HepG2 (cell line): ENCODE results near the gene ENO3. TPM values are rescaled to one million over a fixed set of nuclear protein-coding genes. Genes with fewer than 3 reads are reported as not detected.

Experiments
- ARNT2 ChIP-seq: sonication (generic); formaldehyde crosslinking; IDR thresholded peaks from 2 replicates; pipeline ENCODE4 v1.8.0; 2022; ENCODE audit warnings: mild to moderate bottlenecking, low read depth, missing genetic modification reagents, moderate library complexity
- CAMTA2 ChIP-seq: sonication (generic); formaldehyde crosslinking; IDR thresholded peaks from 2 replicates; pipeline ENCODE4 v1.4.0; 2020; ENCODE audit warnings: mild to moderate bottlenecking, missing genetic modification reagents, borderline replicate concordance
- GFI1 ChIP-seq: sonication (generic); formaldehyde crosslinking; IDR thresholded peaks from 2 replicates; pipeline ENCODE4 v1.5.0; 2020; ENCODE audit warnings: missing genetic modification reagents, mild to moderate bottlenecking, borderline replicate concordance
- HDAC1 ChIP-seq: sonication (generic); formaldehyde crosslinking; IDR thresholded peaks from 2 replicates; pipeline ENCODE4 v1.5.1; 2020; ENCODE audit warnings: mild to moderate bottlenecking, missing genetic modification reagents
- HOXA5 ChIP-seq: sonication (generic); formaldehyde crosslinking; IDR thresholded peaks from 2 replicates; pipeline ENCODE4 v1.4.0; 2020; ENCODE audit warnings: missing genetic modification reagents
- HOXD1 ChIP-seq: sonication (generic); formaldehyde crosslinking; IDR thresholded peaks from 2 replicates; pipeline ENCODE4 v1.5.0; 2020; ENCODE audit warnings: missing genetic modification reagents
- PITX1 ChIP-seq: sonication (generic); formaldehyde crosslinking; IDR thresholded peaks from 2 replicates; pipeline ENCODE4 v1.5.1; 2020; ENCODE audit warnings: mild to moderate bottlenecking, missing genetic modification reagents
- RBM39 ChIP-seq: fragments of 200-400 bp; formaldehyde crosslinking; IDR thresholded peaks from one replicate; pipeline ENCODE4 v1.6.1; 2018; ENCODE audit warnings: antibody characterized with exemption, mild to moderate bottlenecking, low read depth, low read length; ENCODE audit not compliant: poor library complexity, severe bottlenecking
- SMARCC2 ChIP-seq: fragments of 450-650 bp; IDR thresholded peaks from 2 replicates; pipeline ENCODE4 v1.6.1; 2017; ENCODE audit warnings: antibody characterized with exemption, mild to moderate bottlenecking
- TCF12 ChIP-seq, 2 experiments: fragments of 450-650 bp in 1 of 2; sonication (generic) in 1 of 2; formaldehyde crosslinking in 1 of 2; IDR thresholded peaks; 2 replicates each; pipeline versions ENCODE4 v1.6.1 to v1.8.0; 2017 to 2022; ENCODE audit warnings: antibody characterized with exemption in 1 of 2, mild to moderate bottlenecking in 1 of 2, missing genetic modification reagents in 1 of 2, moderate library complexity in 1 of 2
- THYN1 ChIP-seq: sonication (generic); formaldehyde crosslinking; IDR thresholded peaks from 2 replicates; pipeline ENCODE4 v1.8.1; 2023; ENCODE audit warnings: low read depth, mild to moderate bottlenecking, moderate library complexity, missing genetic modification reagents, borderline replicate concordance
- ZNF747 ChIP-seq: sonication (generic); formaldehyde crosslinking; IDR thresholded peaks from 2 replicates; pipeline ENCODE4 v1.8.1; 2023; ENCODE audit warnings: missing genetic modification reagents, mild to moderate bottlenecking, borderline replicate concordance
- polyA plus RNA-seq, 8 experiments: library from polyadenylated mRNA; depleted of rRNA in 3 of 8; stranded (reverse) in 7 of 8; unstranded in 1 of 8; fragments of >200 nt; fragmentation: Illumina TruSeq in 4 of 8; extraction: Trizol in 4 of 8; gene quantifications; 2 replicates each; pipeline versions ENCODE4 v1.2.1 to v1.2.3, GENCODE V29; 2011 to 2016; ENCODE audit warnings: low read depth in 4 of 8, missing spikeins in 1 of 8, mixed read lengths in 1 of 8; ENCODE audit not compliant: insufficient read depth in 1 of 8
- total RNA-seq, 5 experiments: library from RNA; depleted of rRNA; stranded (reverse); fragments of >200 nt; fragmentation: Illumina TruSeq; extraction: Trizol; gene quantifications; 2 replicates each; pipeline ENCODE4 v1.2.3, GENCODE V29; 2016; ENCODE audit warnings: low read depth in 1 of 5
- TF ChIP-seq, protein P1 (sequence below), 2 experiments: sonication (generic) in 1 of 2; formaldehyde crosslinking in 1 of 2; IDR thresholded peaks; 2 replicates each; pipeline versions ENCODE4 v1.6.1 to v1.9.0; 2014 to 2022; ENCODE audit warnings: antibody characterized with exemption in 1 of 2, borderline replicate concordance in 1 of 2, inconsistent platforms in 1 of 2, low read depth in 1 of 2, missing genetic modification reagents in 1 of 2
- TF ChIP-seq, protein P2 (sequence below): sonication (generic); formaldehyde crosslinking; IDR thresholded peaks from 2 replicates; pipeline ENCODE4 v1.4.0; 2020; ENCODE audit warnings: mild to moderate bottlenecking, missing genetic modification reagents
- TF ChIP-seq, protein P3 (sequence below): sonication (generic); formaldehyde crosslinking; IDR thresholded peaks from 2 replicates; pipeline ENCODE4 v1.8.1; 2023; ENCODE audit warnings: missing genetic modification reagents, mild to moderate bottlenecking, borderline replicate concordance
- TF ChIP-seq, protein P4 (sequence below): sonication (generic); formaldehyde crosslinking; IDR thresholded peaks from 2 replicates; pipeline ENCODE4 v1.4.0; 2020; ENCODE audit warnings: low read depth, mild to moderate bottlenecking, missing genetic modification reagents
- TF ChIP-seq, protein P5 (sequence below): sonication (generic); formaldehyde crosslinking; IDR thresholded peaks from 2 replicates; pipeline ENCODE4 v1.5.1; 2020; ENCODE audit warnings: mild to moderate bottlenecking, moderate library complexity, missing genetic modification reagents

The ENO3 gene
- total and polyA plus RNA-seq, 2 of the 13 experiments (the other 11 are each of a cell fraction or from before 2014, with no cell fraction given), result 59.8 to 69.8 TPM

DNA sequence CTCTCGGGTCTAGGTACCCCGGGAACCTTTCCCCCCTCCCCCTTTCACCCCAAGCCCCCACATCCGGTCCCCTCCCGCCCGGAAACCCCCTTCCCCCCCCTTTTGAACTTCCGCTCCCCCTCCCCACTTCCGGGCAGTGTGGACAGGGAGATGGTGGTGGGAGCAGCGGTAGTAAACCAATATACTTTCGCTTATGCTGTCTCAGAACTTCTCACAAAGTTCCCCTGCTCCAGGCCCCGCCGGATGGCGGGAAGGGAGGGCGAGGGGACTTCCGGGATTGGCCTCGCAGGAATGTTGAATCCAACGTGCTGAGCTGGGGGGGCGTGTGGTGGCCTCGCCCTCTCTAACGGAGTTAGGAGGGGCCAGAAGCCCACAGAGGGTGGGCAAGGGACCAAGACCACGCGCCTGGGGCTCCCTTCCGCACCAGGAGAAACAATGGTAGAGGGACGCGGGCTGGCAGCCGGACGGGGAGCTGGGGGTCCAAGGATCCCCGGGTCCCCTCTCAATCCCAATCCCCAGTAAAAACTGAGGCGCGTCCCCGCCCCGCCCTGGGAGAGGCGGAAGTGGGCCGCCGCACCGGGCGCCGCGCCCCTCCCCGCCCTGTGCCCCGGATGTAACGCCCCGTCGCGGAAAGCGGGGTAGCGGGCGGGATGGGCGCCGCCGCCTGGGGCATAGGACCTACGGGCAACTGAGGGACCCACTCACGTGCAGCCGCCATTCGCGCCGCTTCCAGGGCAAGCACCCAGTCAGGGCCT lies 3.3 kb upstream of the ENO3 start (continued):
- TF ChIP-seq, protein P1, sequence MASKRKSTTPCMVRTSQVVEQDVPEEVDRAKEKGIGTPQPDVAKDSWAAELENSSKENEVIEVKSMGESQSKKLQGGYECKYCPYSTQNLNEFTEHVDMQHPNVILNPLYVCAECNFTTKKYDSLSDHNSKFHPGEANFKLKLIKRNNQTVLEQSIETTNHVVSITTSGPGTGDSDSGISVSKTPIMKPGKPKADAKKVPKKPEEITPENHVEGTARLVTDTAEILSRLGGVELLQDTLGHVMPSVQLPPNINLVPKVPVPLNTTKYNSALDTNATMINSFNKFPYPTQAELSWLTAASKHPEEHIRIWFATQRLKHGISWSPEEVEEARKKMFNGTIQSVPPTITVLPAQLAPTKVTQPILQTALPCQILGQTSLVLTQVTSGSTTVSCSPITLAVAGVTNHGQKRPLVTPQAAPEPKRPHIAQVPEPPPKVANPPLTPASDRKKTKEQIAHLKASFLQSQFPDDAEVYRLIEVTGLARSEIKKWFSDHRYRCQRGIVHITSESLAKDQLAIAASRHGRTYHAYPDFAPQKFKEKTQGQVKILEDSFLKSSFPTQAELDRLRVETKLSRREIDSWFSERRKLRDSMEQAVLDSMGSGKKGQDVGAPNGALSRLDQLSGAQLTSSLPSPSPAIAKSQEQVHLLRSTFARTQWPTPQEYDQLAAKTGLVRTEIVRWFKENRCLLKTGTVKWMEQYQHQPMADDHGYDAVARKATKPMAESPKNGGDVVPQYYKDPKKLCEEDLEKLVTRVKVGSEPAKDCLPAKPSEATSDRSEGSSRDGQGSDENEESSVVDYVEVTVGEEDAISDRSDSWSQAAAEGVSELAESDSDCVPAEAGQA (IDR thresholded peaks at IDR 0.05; ENCODE audit: low read depth), result no peak
- TF ChIP-seq, protein P1 (CRISPR knock-in tag; IDR thresholded peaks at IDR 0.05; ENCODE audit: borderline replicate concordance), result peak; percentile 28; the same call in 1 of the 2 replicates
- peak; percentile 32; the same call in 1 of the 2 replicates for TF ChIP-seq ARNT2 (CRISPR knock-in tag)
- no peak; the same call in 1 of the 2 replicates for TF ChIP-seq HOXA5
- TF ChIP-seq RBM39, result peak; percentile 70
- TF ChIP-seq PITX1 (CRISPR knock-in tag), result 0 out of 2 replicates have a peak, but pooled peaks have one; percentile 15
- TF ChIP-seq, protein P2, sequence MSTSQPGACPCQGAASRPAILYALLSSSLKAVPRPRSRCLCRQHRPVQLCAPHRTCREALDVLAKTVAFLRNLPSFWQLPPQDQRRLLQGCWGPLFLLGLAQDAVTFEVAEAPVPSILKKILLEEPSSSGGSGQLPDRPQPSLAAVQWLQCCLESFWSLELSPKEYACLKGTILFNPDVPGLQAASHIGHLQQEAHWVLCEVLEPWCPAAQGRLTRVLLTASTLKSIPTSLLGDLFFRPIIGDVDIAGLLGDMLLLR, result no peak
- 0 out of 2 replicates have a peak, but pooled peaks have one; percentile 22 for TF ChIP-seq CAMTA2 (CRISPR knock-in tag)
- no peak for TF ChIP-seq SMARCC2
- TF ChIP-seq, protein P3, sequence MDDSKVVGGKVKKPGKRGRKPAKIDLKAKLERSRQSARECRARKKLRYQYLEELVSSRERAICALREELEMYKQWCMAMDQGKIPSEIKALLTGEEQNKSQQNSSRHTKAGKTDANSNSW, result 0 out of 2 replicates have a peak, but pooled peaks have one; percentile 17
- TF ChIP-seq TCF12 (IDR thresholded peaks at IDR 0.05), result no peak
- TF ChIP-seq TCF12 (CRISPR knock-in tag; IDR thresholded peaks at IDR 0.05), result 0 out of 2 replicates have a peak, but pooled peaks have one; percentile 24
- TF ChIP-seq, protein P4, sequence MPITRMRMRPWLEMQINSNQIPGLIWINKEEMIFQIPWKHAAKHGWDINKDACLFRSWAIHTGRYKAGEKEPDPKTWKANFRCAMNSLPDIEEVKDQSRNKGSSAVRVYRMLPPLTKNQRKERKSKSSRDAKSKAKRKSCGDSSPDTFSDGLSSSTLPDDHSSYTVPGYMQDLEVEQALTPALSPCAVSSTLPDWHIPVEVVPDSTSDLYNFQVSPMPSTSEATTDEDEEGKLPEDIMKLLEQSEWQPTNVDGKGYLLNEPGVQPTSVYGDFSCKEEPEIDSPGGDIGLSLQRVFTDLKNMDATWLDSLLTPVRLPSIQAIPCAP (CRISPR knock-in tag), result no peak
- peak; percentile 60; the same call in 1 of the 2 replicates for TF ChIP-seq HOXD1 (CRISPR knock-in tag)
- TF ChIP-seq GFI1 (CRISPR knock-in tag), result 0 out of 2 replicates have a peak, but pooled peaks have one; percentile 10
- TF ChIP-seq ZNF747 (CRISPR knock-in tag), result 0 out of 2 replicates have a peak, but pooled peaks have one; percentile 41
- TF ChIP-seq HDAC1 (CRISPR knock-in tag), result 0 out of 2 replicates have a peak, but pooled peaks have one; percentile 0
- no peak for TF ChIP-seq THYN1 (CRISPR knock-in tag)
- TF ChIP-seq, protein P5, sequence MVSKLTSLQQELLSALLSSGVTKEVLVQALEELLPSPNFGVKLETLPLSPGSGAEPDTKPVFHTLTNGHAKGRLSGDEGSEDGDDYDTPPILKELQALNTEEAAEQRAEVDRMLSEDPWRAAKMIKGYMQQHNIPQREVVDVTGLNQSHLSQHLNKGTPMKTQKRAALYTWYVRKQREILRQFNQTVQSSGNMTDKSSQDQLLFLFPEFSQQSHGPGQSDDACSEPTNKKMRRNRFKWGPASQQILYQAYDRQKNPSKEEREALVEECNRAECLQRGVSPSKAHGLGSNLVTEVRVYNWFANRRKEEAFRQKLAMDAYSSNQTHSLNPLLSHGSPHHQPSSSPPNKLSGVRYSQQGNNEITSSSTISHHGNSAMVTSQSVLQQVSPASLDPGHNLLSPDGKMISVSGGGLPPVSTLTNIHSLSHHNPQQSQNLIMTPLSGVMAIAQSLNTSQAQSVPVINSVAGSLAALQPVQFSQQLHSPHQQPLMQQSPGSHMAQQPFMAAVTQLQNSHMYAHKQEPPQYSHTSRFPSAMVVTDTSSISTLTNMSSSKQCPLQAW (CRISPR knock-in tag), result 0 out of 2 replicates have a peak, but pooled peaks have one; percentile 54
